HEK293T (cell line): ENCODE measurements around the gene CKM.

Experiments
- ARNT ChIP-seq: fragments of 450-650 bp; IDR thresholded peaks from 2 replicates; pipeline ENCODE4 v1.6.1; 2017; ENCODE audit warnings: mild to moderate bottlenecking
- HDGF ChIP-seq: fragments of 450-650 bp; IDR thresholded peaks from 2 replicates; pipeline ENCODE4 v1.6.1; 2017; ENCODE audit warnings: antibody characterized with exemption, borderline replicate concordance
- SP1 ChIP-seq: fragments of 450-650 bp; IDR thresholded peaks from 2 replicates; pipeline ENCODE4 v1.6.1; 2017
- TARDBP ChIP-seq: fragments of 450-650 bp; IDR thresholded peaks from 2 replicates; pipeline ENCODE4 v1.6.1; 2016

DNA sequence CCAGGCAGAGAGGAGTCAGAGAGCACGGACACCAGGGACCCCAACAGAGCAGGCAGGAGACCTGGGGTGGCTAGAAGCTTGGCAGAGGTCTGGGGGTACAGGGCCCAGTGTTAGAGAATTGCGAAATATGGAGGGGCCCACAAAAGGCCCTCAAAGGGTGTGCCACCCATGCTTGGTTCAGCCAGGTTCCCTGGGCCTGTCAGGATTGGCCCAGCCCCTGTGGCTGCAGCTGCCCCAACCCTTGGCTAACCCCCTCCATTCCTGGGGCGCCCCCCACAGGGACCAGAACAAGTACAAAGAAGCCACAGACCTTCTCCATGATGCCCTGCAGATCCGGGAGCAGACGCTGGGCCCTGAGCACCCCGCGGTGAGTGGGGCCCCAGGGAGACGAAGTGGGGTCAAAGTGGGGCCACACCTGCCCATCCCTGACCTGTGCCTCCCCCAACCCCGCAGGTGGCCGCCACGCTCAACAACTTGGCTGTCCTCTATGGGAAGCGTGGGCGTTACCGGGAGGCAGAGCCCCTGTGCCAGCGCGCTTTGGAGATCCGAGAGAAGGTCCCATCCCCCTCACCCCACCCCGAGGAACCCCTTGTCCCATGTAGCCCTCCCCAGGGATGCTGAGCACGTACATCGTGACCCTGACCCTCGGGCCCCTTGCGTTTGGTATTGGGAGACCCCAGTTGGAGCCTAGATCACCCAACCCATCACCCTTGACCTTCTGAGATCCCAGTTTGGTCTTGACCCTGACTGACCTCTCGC is 25.9 kb upstream of the CKM start:
- no peak for TF ChIP-seq ARNT
- TF ChIP-seq HDGF = no peak
- TF ChIP-seq SP1 = no peak
- no peak for TF ChIP-seq TARDBP
